ENCODE results near the gene CERS6.
A peak's percentile ranks its signal among the peaks of the same experiment; 100 is the strongest.

Gene CERS6

DNA sequence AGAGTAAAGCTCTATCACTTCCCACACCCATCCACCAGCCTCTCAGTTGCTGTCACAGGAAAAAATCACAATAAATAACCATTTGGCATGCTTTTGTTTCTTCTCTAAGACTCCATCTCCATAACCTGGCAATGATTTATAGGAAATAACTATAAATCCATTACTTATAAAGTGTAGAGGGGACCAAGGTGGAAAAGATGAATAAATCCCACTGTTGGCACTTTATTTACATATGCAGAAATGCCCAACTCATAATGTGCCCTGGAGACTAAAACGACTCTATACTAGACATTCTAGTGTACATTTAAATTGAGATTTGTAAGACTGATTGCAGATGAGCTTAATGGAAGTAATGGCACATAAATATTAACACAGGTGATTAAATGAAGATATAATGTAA, 338.9 kb downstream of the CERS6 start:
- Histone ChIP-seq H3K9ac (no peak overlapping the region), H2AFZ (no peak overlapping the region), H3K27ac (no peak overlapping the region), H3K36me3 (ENCODE audit: control insufficient read depth, insufficient read depth, low read length) (no peaks in the 10 kb centered on the region), H3K9me3 (ENCODE audit: control insufficient read depth, low read length) (no peaks in the 10 kb centered on the region), H3K4me2 (ENCODE audit: low read length) (no peak overlapping the region), H3K27me3 (ENCODE audit: control insufficient read depth, insufficient read depth, low read length) (no peaks in the 10 kb centered on the region), H3K79me2 (no peaks in the 10 kb centered on the region), H3K4me3 (ENCODE audit: low read depth, low read length) (no peak overlapping the region), H3K4me1 (peaks cover 6% of the 10 kb centered on the region)
- TF ChIP-seq, protein P1, sequence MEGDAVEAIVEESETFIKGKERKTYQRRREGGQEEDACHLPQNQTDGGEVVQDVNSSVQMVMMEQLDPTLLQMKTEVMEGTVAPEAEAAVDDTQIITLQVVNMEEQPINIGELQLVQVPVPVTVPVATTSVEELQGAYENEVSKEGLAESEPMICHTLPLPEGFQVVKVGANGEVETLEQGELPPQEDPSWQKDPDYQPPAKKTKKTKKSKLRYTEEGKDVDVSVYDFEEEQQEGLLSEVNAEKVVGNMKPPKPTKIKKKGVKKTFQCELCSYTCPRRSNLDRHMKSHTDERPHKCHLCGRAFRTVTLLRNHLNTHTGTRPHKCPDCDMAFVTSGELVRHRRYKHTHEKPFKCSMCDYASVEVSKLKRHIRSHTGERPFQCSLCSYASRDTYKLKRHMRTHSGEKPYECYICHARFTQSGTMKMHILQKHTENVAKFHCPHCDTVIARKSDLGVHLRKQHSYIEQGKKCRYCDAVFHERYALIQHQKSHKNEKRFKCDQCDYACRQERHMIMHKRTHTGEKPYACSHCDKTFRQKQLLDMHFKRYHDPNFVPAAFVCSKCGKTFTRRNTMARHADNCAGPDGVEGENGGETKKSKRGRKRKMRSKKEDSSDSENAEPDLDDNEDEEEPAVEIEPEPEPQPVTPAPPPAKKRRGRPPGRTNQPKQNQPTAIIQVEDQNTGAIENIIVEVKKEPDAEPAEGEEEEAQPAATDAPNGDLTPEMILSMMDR (IDR thresholded peaks at IDR 0.05): no peak

DNA sequence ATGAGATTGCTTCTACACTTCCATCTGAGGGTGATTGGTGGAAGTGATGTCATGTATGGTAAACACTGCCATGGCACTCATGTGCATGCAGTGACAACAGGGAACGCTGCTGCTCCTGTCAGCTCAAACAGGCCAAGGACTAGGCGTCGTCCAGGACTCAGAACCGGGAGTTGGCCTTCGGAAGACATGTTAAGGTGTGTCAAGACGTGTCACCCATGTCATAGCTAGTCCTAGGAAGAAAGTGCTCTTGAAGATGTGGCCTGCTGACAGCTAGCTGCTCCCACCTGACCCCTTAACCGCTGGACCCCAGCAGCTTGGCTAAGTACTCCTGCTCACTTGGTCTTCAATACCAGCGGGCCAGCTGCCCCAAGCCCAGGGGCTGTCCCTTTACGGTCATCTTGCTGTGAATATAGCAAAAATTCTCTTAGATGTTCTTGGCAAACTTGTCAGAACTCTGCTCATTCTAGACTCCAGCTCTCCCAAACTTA, 340.1 kb downstream of the CERS6 start:
- H3K4me3 ChIP-seq (ENCODE audit: low read depth, low read length): no peak overlapping the region
- no peaks in the 10 kb centered on the region for H3K79me2 ChIP-seq
- H3K36me3 ChIP-seq (ENCODE audit: control insufficient read depth, insufficient read depth, low read length): no peaks in the 10 kb centered on the region
- H3K4me2 ChIP-seq (ENCODE audit: low read length): no peak overlapping the region
- H3K4me1 ChIP-seq: peaks cover 6% of the 10 kb centered on the region
- TF ChIP-seq, protein P1 (IDR thresholded peaks at IDR 0.05): no peak
- H2AFZ ChIP-seq: peak overlapping the region; percentile 36
- no peaks in the 10 kb centered on the region for H3K27me3 ChIP-seq (ENCODE audit: control insufficient read depth, insufficient read depth, low read length)
- H3K9ac ChIP-seq: no peak overlapping the region
- peak overlapping the region; percentile 56 for H3K27ac ChIP-seq
- no peaks in the 10 kb centered on the region for H3K9me3 ChIP-seq (ENCODE audit: control insufficient read depth, low read length)

DNA sequence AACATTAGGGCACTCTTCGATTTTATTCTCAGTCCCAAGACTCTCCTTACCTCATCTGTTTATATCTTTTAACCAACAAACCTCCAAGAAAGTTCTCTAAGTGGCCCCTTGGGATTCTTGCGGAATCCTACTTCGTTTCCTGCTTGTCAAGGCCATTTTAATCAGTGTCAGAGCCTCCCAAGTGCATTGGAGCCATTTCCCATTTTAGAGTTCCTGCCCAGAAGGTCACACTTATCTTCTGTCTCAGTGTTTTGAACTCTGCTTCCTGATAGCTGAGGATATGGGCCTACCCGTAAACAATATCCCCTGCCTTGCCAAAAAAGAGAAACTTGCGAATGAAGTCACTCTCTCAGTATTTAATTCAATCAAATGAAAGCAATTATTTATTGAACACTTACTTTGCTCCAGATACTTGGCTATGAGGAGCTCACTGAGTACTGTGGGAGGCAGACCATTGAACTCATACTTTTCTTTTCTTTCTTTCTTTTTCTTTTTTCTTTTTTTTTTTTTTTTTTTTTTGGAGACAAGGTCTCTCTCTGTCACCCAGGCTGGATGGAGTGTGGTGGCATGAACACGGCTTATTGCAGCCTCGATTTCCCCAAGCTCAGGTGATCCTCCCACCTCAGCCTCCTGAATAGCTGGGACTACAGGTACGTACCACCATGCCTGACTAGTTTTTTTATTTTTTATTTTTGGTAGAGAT, 340.7 kb downstream of the CERS6 start:
- no peaks in the 10 kb centered on the region for H3K36me3 ChIP-seq (ENCODE audit: control insufficient read depth, insufficient read depth, low read length)
- peak overlapping the region; percentile 56 for H3K27ac ChIP-seq
- TF ChIP-seq, protein P1 (IDR thresholded peaks at IDR 0.05): no peak
- H3K27me3 ChIP-seq (ENCODE audit: control insufficient read depth, insufficient read depth, low read length): no peaks in the 10 kb centered on the region
- no peak overlapping the region for H3K4me3 ChIP-seq (ENCODE audit: low read depth, low read length)
- no peaks in the 10 kb centered on the region for H3K9me3 ChIP-seq (ENCODE audit: control insufficient read depth, low read length)
- no peak overlapping the region for H3K4me2 ChIP-seq (ENCODE audit: low read length)
- peak overlapping the region; percentile 36 for H2AFZ ChIP-seq
- H3K79me2 ChIP-seq: no peaks in the 10 kb centered on the region
- peaks cover 6% of the 10 kb centered on the region for H3K4me1 ChIP-seq
- H3K9ac ChIP-seq: no peak overlapping the region

DNA sequence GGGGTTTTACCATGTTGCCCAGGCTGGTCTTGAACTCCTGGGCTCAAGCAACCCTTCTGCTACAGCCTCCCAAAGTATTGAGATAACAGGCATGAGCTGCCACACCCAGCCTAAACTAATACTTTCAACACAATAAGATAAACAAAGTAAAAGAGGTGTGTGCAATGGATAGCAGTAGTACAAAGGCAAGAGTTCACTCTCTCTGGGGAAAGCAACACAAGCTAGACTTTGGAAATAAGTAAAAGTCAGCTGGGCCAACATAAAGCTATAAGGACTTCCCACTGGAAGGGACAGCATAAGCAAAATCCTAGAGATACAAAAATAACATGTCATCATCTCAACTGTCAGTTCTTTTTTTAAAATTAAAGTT, 341.2 kb downstream of the CERS6 start:
- Histone ChIP-seq H3K9me3 (ENCODE audit: control insufficient read depth, low read length) (no peaks in the 10 kb centered on the region), H3K9ac (no peak overlapping the region), H3K4me2 (ENCODE audit: low read length) (no peak overlapping the region), H3K4me3 (ENCODE audit: low read depth, low read length) (no peak overlapping the region), H3K27me3 (ENCODE audit: control insufficient read depth, insufficient read depth, low read length) (no peaks in the 10 kb centered on the region), H3K36me3 (ENCODE audit: control insufficient read depth, insufficient read depth, low read length) (no peaks in the 10 kb centered on the region), H3K79me2 (no peaks in the 10 kb centered on the region), H3K27ac (peak overlapping the region; percentile 25), H3K4me1 (peaks cover 8% of the 10 kb centered on the region), H2AFZ (no peak overlapping the region)
- TF ChIP-seq, protein P1 (IDR thresholded peaks at IDR 0.05): no peak

Measured in parathyroid adenoma (tissue), 2 donors.